Endothelial cell of hepatic sinusoid (primary cell): ENCODE measurements around the gene AGPAT4.

Source experiments
- in situ Hi-C: cut with HindIII; loops from 2 replicates; pipeline ENCODE4 v1.10.0; 2017; ENCODE audit warnings: low sequenced_read_pairs

Gene AGPAT4

GRCh38 chr6:161172769-161173168, 101.1 kb downstream of the AGPAT4 start:
- in situ Hi-C loops = loop anchor here (25.0 kb wide), 1 partner anchor 190 kb away; no protein-coding TSS in a partner anchor

- in situ Hi-C loops = loop anchor here (25.0 kb wide), 1 partner anchor 191 kb away; no protein-coding TSS in a partner anchor
Measured at GRCh38 chr6:161171207-161171606, 102.7 kb downstream of the AGPAT4 start.

GRCh38 chr6:161169696-161170095, 104.2 kb downstream of the AGPAT4 start:
- in situ Hi-C loops = loop anchor here (25.0 kb wide), 1 partner anchor 193 kb away; no protein-coding TSS in a partner anchor

GRCh38 chr6:161169035-161169434, 104.8 kb downstream of the AGPAT4 start:
- in situ Hi-C loops = loop anchor here (25.0 kb wide), 1 partner anchor 193 kb away; no protein-coding TSS in a partner anchor

- in situ Hi-C loops = loop anchor here (25.0 kb wide), 1 partner anchor 194 kb away; no protein-coding TSS in a partner anchor
Measured at GRCh38 chr6:161168281-161168891, 105.5 kb downstream of the AGPAT4 start.

GRCh38 chr6:161166677-161167076, 107.2 kb downstream of the AGPAT4 start:
- in situ Hi-C loops = loop anchor here (25.0 kb wide), 1 partner anchor 196 kb away; no protein-coding TSS in a partner anchor

GRCh38 chr6:161166176-161166575, 107.7 kb downstream of the AGPAT4 start:
- in situ Hi-C loops = loop anchor here (25.0 kb wide), 1 partner anchor 196 kb away; no protein-coding TSS in a partner anchor

- in situ Hi-C loops = loop anchor here (25.0 kb wide), 1 partner anchor 198 kb away; no protein-coding TSS in a partner anchor
Measured at GRCh38 chr6:161164182-161164625, 109.7 kb downstream of the AGPAT4 start.

GRCh38 chr6:161163466-161164181, 110.2 kb downstream of the AGPAT4 start:
- in situ Hi-C loops = loop anchor here (25.0 kb wide), 1 partner anchor 199 kb away; no protein-coding TSS in a partner anchor

- in situ Hi-C loops = loop anchor here (25.0 kb wide), 1 partner anchor 200 kb away; no protein-coding TSS in a partner anchor
Measured at GRCh38 chr6:161162722-161163121, 111.1 kb downstream of the AGPAT4 start.

GRCh38 chr6:161161889-161162624, 111.8 kb downstream of the AGPAT4 start:
- in situ Hi-C loops = loop anchor here (25.0 kb wide), 1 partner anchor 200 kb away; no protein-coding TSS in a partner anchor

GRCh38 chr6:161161121-161161520, 112.7 kb downstream of the AGPAT4 start:
- in situ Hi-C loops = loop anchor here (25.0 kb wide), 1 partner anchor 201 kb away; no protein-coding TSS in a partner anchor

- in situ Hi-C loops = loop anchor here (25.0 kb wide), 1 partner anchor 207 kb away; no protein-coding TSS in a partner anchor
Measured at GRCh38 chr6:161154796-161155335, 119.0 kb downstream of the AGPAT4 start.

GRCh38 chr6:161153725-161154124, 120.1 kb downstream of the AGPAT4 start:
- in situ Hi-C loops = loop anchor here (25.0 kb wide), 1 partner anchor 209 kb away; no protein-coding TSS in a partner anchor

- in situ Hi-C loops = loop anchor here (25.0 kb wide), 1 partner anchor 209 kb away; no protein-coding TSS in a partner anchor
Measured at GRCh38 chr6:161152907-161153662, 120.8 kb downstream of the AGPAT4 start.

- in situ Hi-C loops = loop anchor here (25.0 kb wide), 1 partner anchor 210 kb away; no protein-coding TSS in a partner anchor
Measured at GRCh38 chr6:161152527-161152862, 121.4 kb downstream of the AGPAT4 start.

- in situ Hi-C loops = loop anchor here (25.0 kb wide), 1 partner anchor 210 kb away; no protein-coding TSS in a partner anchor
Measured at GRCh38 chr6:161151660-161152526, 122.0 kb downstream of the AGPAT4 start.

GRCh38 chr6:161151059-161151645, 122.7 kb downstream of the AGPAT4 start:
- in situ Hi-C loops = loop anchor here (25.0 kb wide), 1 partner anchor 211 kb away; no protein-coding TSS in a partner anchor
